Sigmoid colon (tissue), 4 donors: ENCODE measurements around the gene HPX.

ENCODE experiments used
- EP300 ChIP-seq, 4 donors: sonication (generic); formaldehyde crosslinking; IDR thresholded peaks; one replicate each; pipeline ENCODE4 v1.6.1; 2017; ENCODE audit warnings: antibody characterized with exemption in 4 of 4
- POLR2A ChIP-seq, 2 donors: fragments of 450-650 bp; IDR thresholded peaks; one replicate each; pipeline ENCODE4 v1.6.1; 2016; ENCODE audit warnings: antibody characterized with exemption in 2 of 2, mild to moderate bottlenecking in 2 of 2, moderate library complexity in 2 of 2
- TF ChIP-seq, protein P1 (sequence below), 4 experiments: fragments of 450-650 bp in 3 of 4; fragments of 200-600 bp in 1 of 4; IDR thresholded peaks; one replicate each; pipeline ENCODE4 v1.5.1; 2016 to 2019; ENCODE audit warnings: antibody characterized with exemption in 4 of 4, mild to moderate bottlenecking in 3 of 4, moderate library complexity in 2 of 4

- no peak for TF ChIP-seq POLR2A (IDR thresholded peaks at IDR 0.05)
- TF ChIP-seq, protein P1, sequence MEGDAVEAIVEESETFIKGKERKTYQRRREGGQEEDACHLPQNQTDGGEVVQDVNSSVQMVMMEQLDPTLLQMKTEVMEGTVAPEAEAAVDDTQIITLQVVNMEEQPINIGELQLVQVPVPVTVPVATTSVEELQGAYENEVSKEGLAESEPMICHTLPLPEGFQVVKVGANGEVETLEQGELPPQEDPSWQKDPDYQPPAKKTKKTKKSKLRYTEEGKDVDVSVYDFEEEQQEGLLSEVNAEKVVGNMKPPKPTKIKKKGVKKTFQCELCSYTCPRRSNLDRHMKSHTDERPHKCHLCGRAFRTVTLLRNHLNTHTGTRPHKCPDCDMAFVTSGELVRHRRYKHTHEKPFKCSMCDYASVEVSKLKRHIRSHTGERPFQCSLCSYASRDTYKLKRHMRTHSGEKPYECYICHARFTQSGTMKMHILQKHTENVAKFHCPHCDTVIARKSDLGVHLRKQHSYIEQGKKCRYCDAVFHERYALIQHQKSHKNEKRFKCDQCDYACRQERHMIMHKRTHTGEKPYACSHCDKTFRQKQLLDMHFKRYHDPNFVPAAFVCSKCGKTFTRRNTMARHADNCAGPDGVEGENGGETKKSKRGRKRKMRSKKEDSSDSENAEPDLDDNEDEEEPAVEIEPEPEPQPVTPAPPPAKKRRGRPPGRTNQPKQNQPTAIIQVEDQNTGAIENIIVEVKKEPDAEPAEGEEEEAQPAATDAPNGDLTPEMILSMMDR (IDR thresholded peaks at IDR 0.05) = no peak
- no peak for TF ChIP-seq EP300 (IDR thresholded peaks at IDR 0.05)
These were observed 46.7 kb downstream of the HPX start for GRCh38 chr11:6393989-6394670.
